GM04503 (cell line): ENCODE measurements around the gene MFAP5.
"Not testable (repeated sequence)": the region's sequence is repeated elsewhere in the genome, so short reads cannot be mapped to it uniquely, and the experiment has no call there.

Experiments
- DNase-seq: peaks from one replicate; pipeline ENCODE4 v3.0.0-alpha.2; 2012; ENCODE audit warnings: low read depth

MFAP5 gene

GRCh38 chr12:8629486-8630033 is 33.1 kb downstream of the MFAP5 start:
- peak; percentile 7 for DNase-seq

DNA sequence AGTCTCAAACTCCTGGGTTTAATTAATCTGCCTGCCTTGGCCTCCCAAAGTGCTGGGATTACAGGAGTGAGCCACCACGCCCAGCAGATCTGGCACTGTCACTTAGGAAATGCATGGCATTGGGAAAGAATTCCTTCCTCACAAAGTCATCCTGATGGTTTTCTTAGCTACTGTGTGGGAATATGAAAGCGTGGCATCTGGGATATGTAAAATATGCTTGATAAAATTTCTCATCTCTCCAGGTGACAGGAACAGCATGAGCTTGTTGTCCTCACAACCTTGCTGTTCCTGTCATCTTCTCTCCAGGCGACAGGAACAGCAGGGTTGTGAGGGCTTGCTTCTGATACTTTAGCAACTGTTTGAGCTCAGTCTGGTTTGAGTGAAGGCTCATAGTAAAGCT is 33.9 kb downstream of the MFAP5 start:
- no peak for DNase-seq

DNA sequence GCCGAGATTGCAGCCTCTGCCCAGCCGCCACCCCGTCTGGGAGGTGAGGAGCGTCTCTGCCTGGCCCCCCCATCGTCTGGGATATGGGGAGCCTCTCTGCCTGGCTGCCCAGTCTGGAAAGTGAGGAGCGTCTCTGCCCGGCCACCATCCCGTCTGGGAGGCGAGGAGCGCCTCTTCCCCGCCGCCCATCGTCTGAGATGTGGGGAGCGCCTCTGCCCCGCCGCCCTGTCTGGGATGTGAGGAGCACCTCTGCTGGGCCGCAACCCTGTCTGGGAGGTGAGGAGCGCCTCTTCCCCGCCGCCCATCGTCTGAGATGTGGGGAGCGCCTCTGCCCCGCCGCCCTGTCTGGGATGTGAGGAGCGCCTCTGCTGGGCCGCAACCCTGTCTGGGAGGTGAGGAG is 37.9 kb downstream of the MFAP5 start:
- not testable (repeated sequence) for DNase-seq

DNA sequence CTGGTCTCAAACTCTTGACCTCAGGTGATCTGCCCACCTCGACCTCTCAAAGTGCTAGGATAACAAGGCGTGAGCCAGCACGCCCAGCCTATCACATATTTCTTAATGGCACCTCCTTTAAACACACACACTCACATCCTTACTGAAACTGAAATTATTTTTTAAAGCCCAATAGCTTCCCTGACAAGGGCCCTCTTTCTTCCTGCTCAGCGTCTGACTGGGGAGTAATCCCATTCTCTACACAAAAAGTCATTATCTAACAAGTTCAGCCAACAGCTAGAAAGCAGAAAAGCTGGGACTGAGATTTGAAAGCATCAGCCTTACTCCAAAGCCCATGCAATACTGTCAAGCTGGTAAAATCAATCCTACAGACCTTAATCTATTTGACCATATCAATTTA is 40.0 kb downstream of the MFAP5 start:
- no peak for DNase-seq

DNA sequence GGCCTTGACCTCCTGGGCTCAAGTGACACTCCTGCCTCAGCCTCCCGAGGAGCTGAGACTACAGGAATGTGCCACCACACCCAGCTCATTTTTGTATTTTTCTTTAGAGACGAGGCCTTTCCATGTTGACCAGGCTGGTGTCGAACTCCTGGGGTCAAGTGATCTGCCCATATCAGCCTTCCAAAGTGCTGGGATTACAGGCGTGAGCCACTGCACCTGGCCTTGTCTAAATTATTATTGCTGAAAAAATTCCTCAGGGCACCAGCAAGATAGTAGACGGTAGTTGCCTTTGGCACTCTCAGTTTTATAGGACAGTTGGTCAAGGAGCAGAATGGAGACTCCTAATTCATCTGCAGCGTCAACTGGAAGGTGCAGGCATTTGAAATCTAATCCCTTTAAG is 47.4 kb downstream of the MFAP5 start:
- DNase-seq = no peak

- not testable (repeated sequence) for DNase-seq
These were observed 48.7 kb downstream of the MFAP5 start for GRCh38 chr12:8613881-8614280.

- no peak for DNase-seq
These were observed 50.0 kb downstream of the MFAP5 start, which contains the start of gene AICDA for GRCh38 chr12:8612629-8613028. Gene AICDA (minus strand): TSS chr12:8612859. CDS start chr12:8612767, 92 bp downstream.

- no peak for DNase-seq
These were observed 53.5 kb downstream of the MFAP5 start for GRCh38 chr12:8609061-8609570.

- DNase-seq = no peak
These were observed 55.7 kb downstream of the MFAP5 start for GRCh38 chr12:8606890-8607289.

GRCh38 chr12:8605057-8605456 is 57.6 kb downstream of the MFAP5 start:
- DNase-seq = no peak

- no peak for DNase-seq
These were observed 58.8 kb downstream of the MFAP5 start for GRCh38 chr12:8603856-8604255.

DNA sequence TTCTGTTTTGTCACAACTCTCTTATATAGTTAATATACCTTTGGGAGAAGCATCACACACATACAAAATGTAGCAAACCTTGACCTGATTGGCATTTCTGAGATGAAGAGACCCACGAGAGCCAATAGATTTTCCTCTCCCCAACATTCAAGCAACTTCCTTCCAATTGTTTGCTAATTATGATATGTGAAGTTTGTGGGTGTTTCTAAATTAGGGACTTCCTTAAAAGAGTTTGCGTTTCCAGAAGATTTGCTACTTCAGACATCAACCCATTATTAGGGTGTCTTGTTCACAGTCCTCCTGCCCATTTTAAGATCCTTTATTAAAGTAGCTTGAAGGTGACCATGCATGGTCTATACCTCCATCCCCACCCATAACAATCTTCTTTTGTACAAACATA is 59.3 kb downstream of the MFAP5 start:
- no peak for DNase-seq

DNA sequence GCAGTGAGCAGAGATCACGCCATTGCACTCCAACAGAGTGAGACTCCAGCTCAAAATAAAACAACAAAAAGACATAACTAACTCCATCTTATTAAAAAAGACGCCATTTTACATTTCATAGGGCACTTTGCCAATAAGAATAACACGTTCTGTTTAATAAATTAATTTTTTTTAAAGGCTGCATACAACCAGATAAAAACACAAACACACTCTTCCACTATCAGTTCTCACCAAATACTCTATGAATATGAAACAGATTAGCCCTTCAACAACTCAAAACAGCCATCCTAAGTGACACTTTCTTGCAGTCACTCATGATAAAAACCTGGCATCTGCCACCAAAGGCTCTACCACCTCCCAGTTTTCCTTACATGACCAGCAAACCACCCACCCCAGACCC is 66.1 kb downstream of the MFAP5 start:
- DNase-seq = no peak
